Activated CD8-positive, alpha-beta T cell treated with anti-CD3 and anti-CD28 coated beads for 36 hours (primary cell): ENCODE results near the gene TMEFF2. TPM values are rescaled to one million over a fixed set of nuclear protein-coding genes. Genes with fewer than 3 reads are reported as not detected.

Source experiments
- ATAC-seq: fragments of 200-7000 bp; cut with Tn5 transposase; one replicate; pipeline ENCODE4 v1.10.0; 2021; ENCODE audit warnings: mild to moderate bottlenecking, moderate library complexity
- CTCF ChIA-PET: fragments of 350-600 bp; sonication (Branson Sonifier 250); formaldehyde crosslinking; loops from one replicate; lab custom pipeline; 2021; ENCODE audit warnings: antibody characterized with exemption; lab: Charles Lee
- POLR2A ChIA-PET: fragments of 350-600 bp; sonication (Branson Sonifier 250); formaldehyde crosslinking; loops from one replicate; lab custom pipeline; 2021; ENCODE audit warnings: antibody characterized with exemption; lab: Charles Lee
- DNase-seq: peaks from one replicate; pipeline ENCODE4 v3.0.0-alpha.2; 2020
- H3K27ac Mint-ChIP-seq: one replicate; pipeline ENCODE4 v1.8.0; 2021; ENCODE audit warnings: mild to moderate bottlenecking, mixed read lengths
- H3K27me3 Mint-ChIP-seq: one replicate; pipeline ENCODE4 v1.8.0; 2021; ENCODE audit warnings: mixed read lengths
- H3K36me3 Mint-ChIP-seq: one replicate; pipeline ENCODE4 v1.8.0; 2021; ENCODE audit warnings: low read depth, mixed read lengths
- H3K4me1 Mint-ChIP-seq: one replicate; pipeline ENCODE4 v1.8.0; 2021; ENCODE audit warnings: low read depth, mixed read lengths
- H3K4me3 Mint-ChIP-seq: one replicate; pipeline ENCODE4 v1.8.0; 2021; ENCODE audit warnings: mild to moderate bottlenecking, moderate library complexity, mixed read lengths
- H3K9me3 Mint-ChIP-seq: one replicate; pipeline ENCODE4 v1.8.0; 2021; ENCODE audit warnings: mixed read lengths
- intact Hi-C: fragments of 100-400 bp; cut with micrococcal nuclease; formaldehyde crosslinking; loops from one replicate; pipeline ENCODE4 v1.10.0; 2022
- total RNA-seq, 2 experiments: library from RNA; stranded (reverse); gene quantifications; one replicate each; pipeline ENCODE4 v1.2.3, GENCODE V29; 2021
- TF ChIP-seq, protein P1 (sequence below): fragments of 200-600 bp; IDR thresholded peaks from one replicate; pipeline ENCODE4 v1.8.0; 2022; ENCODE audit warnings: antibody characterized with exemption, mild to moderate bottlenecking

Gene TMEFF2
- total RNA-seq, 2 experiments from 2014 or later: not detected

DNA sequence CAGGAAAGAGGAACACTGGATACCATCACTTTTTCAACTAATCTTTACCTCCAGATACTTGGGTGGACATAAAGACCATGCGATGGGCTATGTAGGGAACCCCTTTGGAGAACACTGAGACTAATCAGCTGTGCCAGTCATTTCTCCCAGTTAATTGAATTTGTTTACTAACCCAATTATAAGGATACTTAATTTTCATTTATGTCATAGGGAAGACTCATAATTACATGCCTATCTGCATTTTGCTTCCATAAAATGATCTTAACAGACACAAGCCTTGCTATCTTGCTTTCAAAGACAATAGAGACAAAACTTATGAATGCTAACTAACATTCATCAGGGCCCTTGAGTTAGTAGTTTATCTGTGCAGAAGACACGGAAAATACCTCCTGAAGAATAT is 279.0 kb downstream of the TMEFF2 start:
- DNase-seq (no peak), ATAC-seq (no peak)
- Mint-ChIP-seq H3K27me3 (peaks cover 2% of the 10 kb centered on the region), H3K36me3 (no peaks in the 10 kb centered on the region), H3K9me3 (no peaks in the 10 kb centered on the region), H3K4me1 (no peaks in the 10 kb centered on the region), H3K4me3 (no peak overlapping the region), H3K27ac (no peak overlapping the region)
- intact Hi-C loops: no loop called here
- TF ChIP-seq, protein P1, sequence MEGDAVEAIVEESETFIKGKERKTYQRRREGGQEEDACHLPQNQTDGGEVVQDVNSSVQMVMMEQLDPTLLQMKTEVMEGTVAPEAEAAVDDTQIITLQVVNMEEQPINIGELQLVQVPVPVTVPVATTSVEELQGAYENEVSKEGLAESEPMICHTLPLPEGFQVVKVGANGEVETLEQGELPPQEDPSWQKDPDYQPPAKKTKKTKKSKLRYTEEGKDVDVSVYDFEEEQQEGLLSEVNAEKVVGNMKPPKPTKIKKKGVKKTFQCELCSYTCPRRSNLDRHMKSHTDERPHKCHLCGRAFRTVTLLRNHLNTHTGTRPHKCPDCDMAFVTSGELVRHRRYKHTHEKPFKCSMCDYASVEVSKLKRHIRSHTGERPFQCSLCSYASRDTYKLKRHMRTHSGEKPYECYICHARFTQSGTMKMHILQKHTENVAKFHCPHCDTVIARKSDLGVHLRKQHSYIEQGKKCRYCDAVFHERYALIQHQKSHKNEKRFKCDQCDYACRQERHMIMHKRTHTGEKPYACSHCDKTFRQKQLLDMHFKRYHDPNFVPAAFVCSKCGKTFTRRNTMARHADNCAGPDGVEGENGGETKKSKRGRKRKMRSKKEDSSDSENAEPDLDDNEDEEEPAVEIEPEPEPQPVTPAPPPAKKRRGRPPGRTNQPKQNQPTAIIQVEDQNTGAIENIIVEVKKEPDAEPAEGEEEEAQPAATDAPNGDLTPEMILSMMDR: no peak
- ChIA-PET CTCF (no interaction called here), POLR2A (no interaction called here)

DNA sequence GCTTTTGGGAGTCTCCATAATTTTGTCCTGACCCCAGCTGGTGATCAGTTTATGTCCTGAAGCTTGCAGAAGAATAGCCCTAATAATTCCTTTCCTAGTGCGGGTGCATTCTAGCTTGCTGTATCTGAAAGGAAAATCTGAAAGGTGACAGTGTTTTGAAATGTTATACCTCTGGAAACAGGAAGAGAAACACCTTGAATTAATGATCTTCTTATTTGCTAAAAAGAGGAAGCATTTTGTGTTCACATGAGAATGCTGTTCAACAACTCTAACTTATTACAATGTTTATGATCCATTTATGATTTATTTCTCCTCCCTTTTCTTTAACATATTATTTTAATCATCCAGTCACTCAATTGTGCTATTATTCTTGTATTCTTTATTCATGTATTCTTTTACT is 280.9 kb downstream of the TMEFF2 start:
- no peak overlapping the region for H3K4me3 Mint-ChIP-seq
- H3K27me3 Mint-ChIP-seq: peaks cover 2% of the 10 kb centered on the region
- intact Hi-C loops: no loop called here
- H3K36me3 Mint-ChIP-seq: no peaks in the 10 kb centered on the region
- DNase-seq (no peak), ATAC-seq (no peak)
- H3K27ac Mint-ChIP-seq: no peak overlapping the region
- ChIA-PET CTCF (no interaction called here), POLR2A (no interaction called here)
- H3K9me3 Mint-ChIP-seq: no peaks in the 10 kb centered on the region
- TF ChIP-seq, protein P1: no peak
- peaks cover 3% of the 10 kb centered on the region for H3K4me1 Mint-ChIP-seq

DNA sequence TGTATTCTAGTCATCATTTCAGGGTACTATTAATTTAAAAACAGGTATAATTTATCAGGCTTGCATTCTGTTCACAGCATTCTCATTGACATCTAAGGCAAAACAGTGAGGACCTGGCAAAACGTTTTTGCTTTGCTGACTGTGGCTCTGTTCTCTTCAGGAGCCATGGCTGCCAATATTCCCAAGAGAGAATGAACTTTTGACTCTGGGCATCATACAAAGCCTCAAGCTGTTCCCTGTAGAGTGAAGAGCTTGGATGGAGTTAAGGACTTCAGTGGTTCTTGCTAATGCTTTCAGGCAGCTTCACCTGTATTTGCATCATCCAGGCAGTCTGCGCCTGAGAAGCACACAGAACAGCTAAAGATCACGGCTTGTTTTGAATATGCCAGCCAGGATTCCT is 282.0 kb downstream of the TMEFF2 start:
- H3K9me3 Mint-ChIP-seq: no peaks in the 10 kb centered on the region
- H3K4me1 Mint-ChIP-seq: peaks cover 4% of the 10 kb centered on the region
- H3K36me3 Mint-ChIP-seq: no peaks in the 10 kb centered on the region
- intact Hi-C loops: no loop called here
- no peak overlapping the region for H3K27ac Mint-ChIP-seq
- no peak overlapping the region for H3K4me3 Mint-ChIP-seq
- no peak for ATAC-seq
- POLR2A ChIA-PET: no interaction called here
- DNase-seq: no peak
- peaks cover 2% of the 10 kb centered on the region for H3K27me3 Mint-ChIP-seq
- CTCF ChIA-PET: no interaction called here
- TF ChIP-seq, protein P1: no peak

DNA sequence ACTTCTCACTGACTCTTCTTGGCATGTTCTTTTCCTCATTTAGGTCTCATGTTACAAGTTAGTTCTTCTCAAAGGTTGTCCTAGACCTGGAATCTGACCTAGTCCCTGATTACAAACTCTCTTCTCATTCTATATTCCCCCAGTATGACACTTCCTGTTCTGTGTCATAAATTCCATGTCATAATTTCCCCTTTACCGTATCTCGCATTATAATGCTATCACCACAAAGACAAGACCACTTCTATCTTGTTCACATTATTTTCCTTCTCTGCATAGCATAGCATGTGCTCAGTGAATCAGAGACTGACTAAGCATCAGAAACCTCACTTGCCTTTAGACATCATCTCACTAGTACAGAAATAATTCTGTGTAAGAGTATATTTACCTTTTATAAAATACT is 284.2 kb downstream of the TMEFF2 start:
- peaks cover 9% of the 10 kb centered on the region for H3K4me1 Mint-ChIP-seq
- TF ChIP-seq, protein P1: no peak
- DNase-seq: no peak
- no peaks in the 10 kb centered on the region for H3K9me3 Mint-ChIP-seq
- ATAC-seq: peak; percentile 93
- no peaks in the 10 kb centered on the region for H3K36me3 Mint-ChIP-seq
- intact Hi-C loops: no loop called here
- H3K27me3 Mint-ChIP-seq: no peaks in the 10 kb centered on the region
- POLR2A ChIA-PET: no interaction called here
- H3K4me3 Mint-ChIP-seq: no peak overlapping the region
- CTCF ChIA-PET: no interaction called here
- H3K27ac Mint-ChIP-seq: no peak overlapping the region

DNA sequence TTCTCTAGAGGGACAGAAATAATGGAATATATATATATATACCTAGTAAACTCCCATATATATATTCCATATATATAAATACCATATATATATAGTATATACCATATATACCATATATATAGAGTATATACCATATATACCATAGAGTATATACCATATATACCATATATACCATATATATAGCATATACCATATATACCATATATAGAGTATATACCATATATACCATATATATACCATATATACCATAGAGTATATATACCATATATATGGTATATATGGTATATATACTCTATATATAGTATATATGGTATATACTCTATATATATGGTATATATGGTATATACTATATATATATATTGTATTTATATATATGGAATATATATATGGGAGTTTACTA is 285.9 kb downstream of the TMEFF2 start:
- POLR2A ChIA-PET: no interaction called here

More for the DNA sequence above, 285.9 kb downstream of the TMEFF2 start:
- no peaks in the 10 kb centered on the region for H3K27me3 Mint-ChIP-seq
- H3K27ac Mint-ChIP-seq: no peak overlapping the region
- CTCF ChIA-PET: no interaction called here
- TF ChIP-seq, protein P1: no peak
- ATAC-seq (no peak), DNase-seq (no peak)
- H3K9me3 Mint-ChIP-seq: no peaks in the 10 kb centered on the region
- H3K4me3 Mint-ChIP-seq: no peak overlapping the region
- H3K36me3 Mint-ChIP-seq: no peaks in the 10 kb centered on the region
- peaks cover 9% of the 10 kb centered on the region for H3K4me1 Mint-ChIP-seq
- intact Hi-C loops: no loop called here
